ENCODE data around the gene COL7A1. TPM values are rescaled to one million over a fixed set of nuclear protein-coding genes. Genes with fewer than 3 reads are reported as not detected.

COL7A1 gene
- total and polyA plus RNA-seq, 12 donors = 0.35 to 66.9 (median 3.1) TPM

DNA sequence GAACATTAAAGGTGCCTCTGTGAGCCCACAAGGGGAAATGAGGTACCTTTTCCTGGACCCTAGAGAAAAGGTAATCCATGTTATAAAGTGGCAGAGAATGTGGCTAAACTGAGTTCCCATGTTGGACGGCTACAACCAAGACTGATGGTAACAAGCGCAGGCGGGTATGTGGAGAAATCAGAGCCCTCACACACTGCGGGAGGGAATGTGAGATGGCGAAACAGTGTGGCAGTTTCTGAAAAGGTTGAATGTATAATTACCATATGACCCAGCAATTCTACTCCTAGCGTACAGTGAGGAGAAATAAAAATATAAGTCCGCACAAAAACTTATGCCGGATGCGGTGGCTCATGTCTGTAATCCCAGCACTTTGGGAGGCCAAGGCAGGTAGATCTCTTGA lies 67.1 kb downstream of the COL7A1 start:
- no peaks in the 10 kb centered on the region for H3K27me3 ChIP-seq
- TF ChIP-seq POLR2A (IDR thresholded peaks at IDR 0.05) = no peak
- TF ChIP-seq, protein P1, sequence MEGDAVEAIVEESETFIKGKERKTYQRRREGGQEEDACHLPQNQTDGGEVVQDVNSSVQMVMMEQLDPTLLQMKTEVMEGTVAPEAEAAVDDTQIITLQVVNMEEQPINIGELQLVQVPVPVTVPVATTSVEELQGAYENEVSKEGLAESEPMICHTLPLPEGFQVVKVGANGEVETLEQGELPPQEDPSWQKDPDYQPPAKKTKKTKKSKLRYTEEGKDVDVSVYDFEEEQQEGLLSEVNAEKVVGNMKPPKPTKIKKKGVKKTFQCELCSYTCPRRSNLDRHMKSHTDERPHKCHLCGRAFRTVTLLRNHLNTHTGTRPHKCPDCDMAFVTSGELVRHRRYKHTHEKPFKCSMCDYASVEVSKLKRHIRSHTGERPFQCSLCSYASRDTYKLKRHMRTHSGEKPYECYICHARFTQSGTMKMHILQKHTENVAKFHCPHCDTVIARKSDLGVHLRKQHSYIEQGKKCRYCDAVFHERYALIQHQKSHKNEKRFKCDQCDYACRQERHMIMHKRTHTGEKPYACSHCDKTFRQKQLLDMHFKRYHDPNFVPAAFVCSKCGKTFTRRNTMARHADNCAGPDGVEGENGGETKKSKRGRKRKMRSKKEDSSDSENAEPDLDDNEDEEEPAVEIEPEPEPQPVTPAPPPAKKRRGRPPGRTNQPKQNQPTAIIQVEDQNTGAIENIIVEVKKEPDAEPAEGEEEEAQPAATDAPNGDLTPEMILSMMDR (IDR thresholded peaks at IDR 0.05) = no peak
- H3K36me3 ChIP-seq (replicated peaks in 1 of 2) = peaks cover 0 to 4% of the 10 kb centered on the region in 2 donors
- 81 to 89% (median 85%) methylated on average over 9 of the region's 9 CpGs for WGBS, 4 donors
- intact Hi-C loops (cut with DNase I) = no loop called here
- H3K9me3 ChIP-seq (replicated peaks in 1 of 3) = no peaks in the 10 kb centered on the region
- no peak for DNase-seq
- H3K4me1 ChIP-seq (replicated peaks in 1 of 2) = no peaks in the 10 kb centered on the region
- no peak overlapping the region for H3K27ac ChIP-seq
- no peak overlapping the region for H3K4me3 ChIP-seq

- Histone ChIP-seq H3K9me3 (replicated peaks in 1 of 3) (no peaks in the 10 kb centered on the region), H3K4me1 (replicated peaks in 1 of 2) (no peaks in the 10 kb centered on the region), H3K27me3 (no peaks in the 10 kb centered on the region), H3K4me3 (no peak overlapping the region), H3K27ac (no peak overlapping the region), H3K36me3 (replicated peaks in 1 of 2) (no peaks in the 10 kb centered on the region)
- 88 to 95% (median 90%) methylated on average over 6 to 9 of the region's 9 CpGs for WGBS, 4 donors
- no peak for DNase-seq
- no peak for TF ChIP-seq POLR2A (IDR thresholded peaks at IDR 0.05)
- TF ChIP-seq, protein P1 (IDR thresholded peaks at IDR 0.05) = no peak
- intact Hi-C loops (cut with DNase I) = no loop called here
Measured at GRCh38 chr3:48524970-48525369, 70.2 kb downstream of the COL7A1 start.

- TF ChIP-seq, protein P1 (IDR thresholded peaks at IDR 0.05) = no peak
- no peak for TF ChIP-seq POLR2A (IDR thresholded peaks at IDR 0.05)
- intact Hi-C loops (cut with DNase I) = no loop called here
- Histone ChIP-seq H3K27ac (no peak overlapping the region), H3K27me3 (no peaks in the 10 kb centered on the region), H3K36me3 (replicated peaks in 1 of 2) (no peaks in the 10 kb centered on the region), H3K4me3 (no peak overlapping the region), H3K9me3 (replicated peaks in 1 of 3) (no peaks in the 10 kb centered on the region), H3K4me1 (replicated peaks in 1 of 2) (no peaks in the 10 kb centered on the region)
- WGBS, 4 donors = 93 to 98% (median 96%) methylated on average over 5 to 6 of the region's 6 CpGs
- DNase-seq = no peak
Measured at GRCh38 chr3:48521635-48522034, 73.5 kb downstream of the COL7A1 start.

- no peak for DNase-seq
- H3K9me3 ChIP-seq (replicated peaks in 1 of 3) = no peaks in the 10 kb centered on the region
- TF ChIP-seq, protein P1 (IDR thresholded peaks at IDR 0.05) = no peak
- TF ChIP-seq POLR2A (IDR thresholded peaks at IDR 0.05) = no peak
- 93 to 96% (median 95%) methylated on average over 3 to 9 of the region's 9 CpGs; no CpG with 5 or more reads in 1 of the 4 donors for WGBS, 4 donors
- no peaks in the 10 kb centered on the region for H3K36me3 ChIP-seq (replicated peaks in 1 of 2)
- intact Hi-C loops (cut with DNase I) = no loop called here
- no peak overlapping the region for H3K4me3 ChIP-seq
- H3K27me3 ChIP-seq = no peaks in the 10 kb centered on the region
- no peak overlapping the region for H3K27ac ChIP-seq
- H3K4me1 ChIP-seq (replicated peaks in 1 of 2) = no peaks in the 10 kb centered on the region
Measured at GRCh38 chr3:48519277-48519643, 75.9 kb downstream of the COL7A1 start.

All from adrenal gland (tissue), 12 donors.